RWPE2 (cell line): ENCODE data around the gene SPATA31D3.
A peak's percentile ranks its signal among the peaks of the same experiment; 100 is the strongest.
"Not testable (repeated sequence)": the region's sequence is repeated elsewhere in the genome, so short reads cannot be mapped to it uniquely, and the experiment has no call there.

Experiments used
- ATAC-seq: fragments of 200-7000 bp; cut with Tn5 transposase; 3 replicates; pipeline ENCODE4 v1.9.1; 2021; ENCODE audit warnings: low read depth
- DNase-seq: peaks from one replicate; pipeline ENCODE4 v3.0.0-alpha.2; 2020; ENCODE audit warnings: low spot score
- H3K27ac ChIP-seq: fragments of 450-650 bp; 2 replicates; pipeline ENCODE4 v1.5.1; 2017; ENCODE audit warnings: mild to moderate bottlenecking; ENCODE audit not compliant: poor library complexity, severe bottlenecking
- H3K27me3 ChIP-seq: fragments of 250-450 bp; sonication (Bioruptor Pico); 2 replicates; pipeline ENCODE4 v1.5.1; 2021; ENCODE audit warnings: mild to moderate bottlenecking, moderate library complexity; ENCODE audit not compliant: insufficient read depth, poor library complexity, severe bottlenecking
- H3K36me3 ChIP-seq: fragments of 250-450 bp; sonication (Bioruptor Pico); 2 replicates; pipeline ENCODE4 v1.5.1; 2020; ENCODE audit warnings: low read depth, mild to moderate bottlenecking, moderate library complexity
- H3K4me1 ChIP-seq: fragments of 250-450 bp; sonication (Bioruptor Pico); 2 replicates; pipeline ENCODE4 v1.5.1; 2021; ENCODE audit warnings: mild to moderate bottlenecking, moderate library complexity; ENCODE audit not compliant: insufficient read depth, poor library complexity, severe bottlenecking
- H3K4me3 ChIP-seq: fragments of 250-450 bp; sonication (Bioruptor Pico); 2 replicates; pipeline ENCODE4 v1.5.1; 2021; ENCODE audit warnings: mild to moderate bottlenecking, moderate library complexity; ENCODE audit not compliant: severe bottlenecking
- H3K9me3 ChIP-seq: fragments of 250-450 bp; sonication (Bioruptor Pico); 2 replicates; pipeline ENCODE4 v1.5.1; 2021; ENCODE audit warnings: mild to moderate bottlenecking, moderate library complexity; ENCODE audit not compliant: severe bottlenecking
- TF ChIP-seq, protein P1 (sequence below): fragments of 450-650 bp; IDR thresholded peaks from one replicate; pipeline ENCODE4 v1.5.1; 2017; ENCODE audit warnings: mild to moderate bottlenecking, moderate library complexity; ENCODE audit not compliant: poor library complexity, severe bottlenecking

SPATA31D3 gene

DNA sequence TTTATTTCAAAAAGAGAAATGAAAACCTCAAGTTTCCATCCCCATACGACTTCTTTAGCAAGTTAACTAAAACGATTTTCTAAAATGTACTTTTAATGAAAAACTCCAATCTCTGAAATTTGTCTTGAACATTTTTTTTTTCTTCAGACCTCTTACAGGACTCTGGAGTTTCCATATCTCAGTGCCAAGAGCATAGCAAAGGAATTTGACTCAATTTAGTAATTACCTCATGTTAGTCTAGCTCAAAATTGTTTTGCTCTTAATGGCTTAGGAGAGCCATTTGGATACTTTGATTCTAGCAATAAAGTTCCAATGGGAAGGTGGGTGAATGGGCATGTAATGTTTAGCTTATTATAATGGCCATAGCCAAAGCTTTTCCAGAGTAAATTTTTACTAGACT, 41.1 kb upstream of the SPATA31D3 start:
- ATAC-seq (no peak), DNase-seq (no peak)
- no peaks in the 10 kb centered on the region for H3K36me3 ChIP-seq
- peaks cover 14% of the 10 kb centered on the region for H3K4me1 ChIP-seq
- TF ChIP-seq, protein P1, sequence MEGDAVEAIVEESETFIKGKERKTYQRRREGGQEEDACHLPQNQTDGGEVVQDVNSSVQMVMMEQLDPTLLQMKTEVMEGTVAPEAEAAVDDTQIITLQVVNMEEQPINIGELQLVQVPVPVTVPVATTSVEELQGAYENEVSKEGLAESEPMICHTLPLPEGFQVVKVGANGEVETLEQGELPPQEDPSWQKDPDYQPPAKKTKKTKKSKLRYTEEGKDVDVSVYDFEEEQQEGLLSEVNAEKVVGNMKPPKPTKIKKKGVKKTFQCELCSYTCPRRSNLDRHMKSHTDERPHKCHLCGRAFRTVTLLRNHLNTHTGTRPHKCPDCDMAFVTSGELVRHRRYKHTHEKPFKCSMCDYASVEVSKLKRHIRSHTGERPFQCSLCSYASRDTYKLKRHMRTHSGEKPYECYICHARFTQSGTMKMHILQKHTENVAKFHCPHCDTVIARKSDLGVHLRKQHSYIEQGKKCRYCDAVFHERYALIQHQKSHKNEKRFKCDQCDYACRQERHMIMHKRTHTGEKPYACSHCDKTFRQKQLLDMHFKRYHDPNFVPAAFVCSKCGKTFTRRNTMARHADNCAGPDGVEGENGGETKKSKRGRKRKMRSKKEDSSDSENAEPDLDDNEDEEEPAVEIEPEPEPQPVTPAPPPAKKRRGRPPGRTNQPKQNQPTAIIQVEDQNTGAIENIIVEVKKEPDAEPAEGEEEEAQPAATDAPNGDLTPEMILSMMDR, result no peak
- no peaks in the 10 kb centered on the region for H3K9me3 ChIP-seq
- H3K4me3 ChIP-seq, result no peak overlapping the region
- no peak overlapping the region for H3K27ac ChIP-seq
- no peaks in the 10 kb centered on the region for H3K27me3 ChIP-seq

DNA sequence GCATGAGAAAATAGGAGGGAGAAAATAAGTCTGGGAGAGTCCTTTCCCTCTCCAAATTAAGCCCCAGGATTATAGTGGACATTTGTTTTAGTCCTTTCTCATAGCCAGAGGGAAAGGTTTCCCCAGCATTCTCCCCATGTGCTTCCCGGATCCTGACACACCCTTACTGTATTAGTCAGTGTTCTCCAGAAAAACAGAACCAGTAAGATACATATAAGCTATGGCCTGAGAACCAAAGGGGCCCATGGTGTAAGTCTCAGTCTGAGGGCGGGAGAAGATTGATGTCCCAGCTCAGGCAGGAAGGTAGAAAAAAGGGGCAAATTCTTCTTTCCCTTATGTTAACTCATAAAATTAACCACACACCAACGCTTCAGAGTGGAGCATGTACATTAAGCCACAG, 40.7 kb upstream of the SPATA31D3 start:
- TF ChIP-seq, protein P1, result no peak
- Histone ChIP-seq H3K4me1 (peaks cover 14% of the 10 kb centered on the region), H3K36me3 (no peaks in the 10 kb centered on the region), H3K27ac (no peak overlapping the region), H3K4me3 (no peak overlapping the region), H3K27me3 (no peaks in the 10 kb centered on the region), H3K9me3 (no peaks in the 10 kb centered on the region)
- ATAC-seq, result peak; percentile 86
- DNase-seq, result no peak

DNA sequence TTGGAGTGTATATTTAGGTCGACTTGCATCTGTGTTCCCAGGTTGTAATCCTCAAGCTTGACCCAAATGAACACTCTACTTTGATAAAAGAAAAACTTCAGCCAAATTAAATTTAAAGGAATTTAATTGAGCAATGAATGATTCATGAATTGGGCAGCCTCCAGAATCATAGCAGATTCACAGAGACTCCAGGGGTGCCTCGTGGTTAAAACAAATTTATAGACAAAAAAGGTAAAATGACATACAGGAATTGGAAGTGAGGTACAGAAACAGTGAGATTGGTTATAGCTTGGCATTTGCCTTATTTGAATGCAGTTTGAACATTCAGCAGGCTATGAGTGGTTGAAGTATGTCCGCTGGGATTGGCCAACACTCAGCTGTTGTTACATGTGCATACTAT, 36.6 kb upstream of the SPATA31D3 start:
- no peaks in the 10 kb centered on the region for H3K27me3 ChIP-seq
- H3K4me1 ChIP-seq, result peaks cover 14% of the 10 kb centered on the region
- DNase-seq (no peak), ATAC-seq (no peak; the same call in 2 of the 3 replicates)
- no peaks in the 10 kb centered on the region for H3K9me3 ChIP-seq
- TF ChIP-seq, protein P1, result no peak
- H3K4me3 ChIP-seq, result no peak overlapping the region
- H3K27ac ChIP-seq, result no peak overlapping the region
- H3K36me3 ChIP-seq, result no peaks in the 10 kb centered on the region

DNA sequence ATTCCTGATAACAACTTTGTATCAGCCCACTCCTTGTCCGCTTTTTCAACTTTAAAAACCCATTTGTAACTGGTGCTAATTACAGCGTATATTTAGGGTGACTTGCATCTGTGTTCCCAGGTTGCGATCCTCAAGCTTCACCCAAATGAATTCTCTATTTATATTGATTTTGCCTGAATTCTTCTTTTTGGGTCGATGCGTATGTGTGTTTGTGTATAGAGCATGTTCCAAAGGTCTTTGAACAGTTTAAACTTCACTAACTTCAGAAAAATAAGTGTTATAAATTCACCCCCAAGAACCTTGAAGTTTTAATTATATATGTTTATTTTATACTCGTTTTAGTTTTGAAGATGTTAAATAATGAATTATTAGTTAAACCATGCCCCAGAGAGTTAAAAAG, 31.2 kb upstream of the SPATA31D3 start:
- no peaks in the 10 kb centered on the region for H3K27me3 ChIP-seq
- TF ChIP-seq, protein P1, result no peak
- ATAC-seq (no peak), DNase-seq (no peak)
- no peaks in the 10 kb centered on the region for H3K36me3 ChIP-seq
- H3K4me3 ChIP-seq, result no peak overlapping the region
- no peak overlapping the region for H3K27ac ChIP-seq
- H3K4me1 ChIP-seq, result no peaks in the 10 kb centered on the region
- H3K9me3 ChIP-seq, result no peaks in the 10 kb centered on the region

DNA sequence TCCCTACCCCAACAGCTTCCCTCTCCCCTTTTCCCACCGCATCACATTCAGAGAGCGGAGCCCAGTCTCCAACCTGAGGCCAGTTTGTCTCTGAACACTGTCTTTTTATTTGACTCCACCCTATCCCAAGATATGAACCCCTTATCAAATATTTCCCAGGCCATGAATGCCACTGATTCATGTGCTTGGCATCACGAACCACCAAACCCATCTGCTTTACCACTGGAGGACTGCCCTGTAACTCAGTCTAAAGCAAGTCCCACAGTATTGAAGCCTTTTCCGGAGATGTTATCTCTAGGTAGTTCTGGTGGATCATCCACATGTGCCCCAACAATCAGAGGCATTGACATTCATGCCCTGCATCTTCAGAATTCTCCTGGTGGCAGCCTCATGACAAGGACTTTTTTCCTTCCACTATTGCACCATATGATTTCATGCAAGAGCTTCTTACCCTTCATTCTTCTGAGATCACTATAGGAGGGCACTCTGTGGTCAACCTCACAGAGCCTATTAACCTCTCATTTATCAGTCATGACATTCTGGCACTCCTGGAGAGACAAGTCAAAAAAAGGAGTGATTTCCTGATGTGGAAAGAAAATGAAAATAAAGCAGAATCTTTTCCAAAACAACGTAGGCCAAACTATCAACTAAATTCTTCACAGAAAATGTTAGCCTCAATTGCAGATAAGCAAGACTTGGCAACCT, 27.3 kb upstream of the SPATA31D3 start:
- ATAC-seq (no peak), DNase-seq (no peak)
- TF ChIP-seq, protein P1, result no peak
- no peaks in the 10 kb centered on the region for H3K9me3 ChIP-seq
- H3K27ac ChIP-seq, result no peak overlapping the region
- H3K4me3 ChIP-seq, result no peak overlapping the region
- no peaks in the 10 kb centered on the region for H3K36me3 ChIP-seq
- no peaks in the 10 kb centered on the region for H3K4me1 ChIP-seq
- no peaks in the 10 kb centered on the region for H3K27me3 ChIP-seq

DNA sequence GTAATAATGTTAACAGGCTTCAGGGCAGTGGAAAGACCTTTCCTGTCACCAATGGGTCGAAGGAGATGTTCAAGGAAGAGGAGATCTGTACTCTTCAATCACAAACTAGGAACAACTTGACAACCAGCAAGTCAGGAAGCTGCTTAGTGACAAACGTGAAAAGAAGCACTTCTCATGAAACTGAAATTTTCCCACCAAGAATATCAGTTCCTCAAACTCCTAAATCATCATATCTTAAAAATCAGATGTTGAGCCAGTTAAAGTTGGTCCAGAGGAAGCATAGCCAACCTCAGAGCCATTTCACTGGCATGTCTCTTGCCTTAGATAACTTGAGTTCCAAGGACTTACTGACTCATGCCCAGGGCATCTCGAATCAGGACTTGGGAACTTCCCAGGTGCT, 24.8 kb upstream of the SPATA31D3 start:
- ATAC-seq, H3K4me3 ChIP-seq, H3K27ac ChIP-seq, H3K36me3 ChIP-seq, DNase-seq, H3K4me1 ChIP-seq, H3K27me3 ChIP-seq, H3K9me3 ChIP-seq: not testable (repeated sequence)

DNA sequence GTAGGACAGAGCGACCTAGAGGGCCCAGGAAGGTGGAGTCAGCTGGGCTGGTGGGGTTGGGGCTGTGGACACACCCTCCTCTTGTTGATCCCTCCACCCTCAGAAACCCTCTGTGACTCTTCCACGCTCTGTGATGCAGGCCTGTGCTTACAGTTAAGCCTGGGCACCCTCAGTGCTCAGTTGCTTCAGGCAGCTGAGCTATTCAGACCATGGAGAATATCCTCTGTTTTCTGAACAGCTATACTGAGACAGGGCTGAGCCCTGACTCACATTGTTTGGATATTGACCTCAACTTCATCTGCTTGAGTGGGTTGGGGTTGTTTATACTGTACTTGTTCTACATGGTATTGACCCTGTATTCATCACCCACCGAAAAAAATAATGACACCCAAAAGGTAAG, 15.0 kb upstream of the SPATA31D3 start, which contains the start of gene SPATA31D4:
Gene SPATA31D4, plus strand, starts transcription at position 124 of the 400 bp plus-strand sequence. Its CDS starts 86 bp downstream, at position 210.
- not testable (repeated sequence) for H3K9me3 ChIP-seq, H3K27me3 ChIP-seq, ATAC-seq, H3K4me1 ChIP-seq, H3K27ac ChIP-seq, DNase-seq, H3K36me3 ChIP-seq, H3K4me3 ChIP-seq
